GM23338 (cell line): ENCODE results near the gene GPR39. TPM values are rescaled to one million over a fixed set of nuclear protein-coding genes. Genes with fewer than 3 reads are reported as not detected.

Source experiments
- ATAC-seq: fragments of 200-7000 bp; cut with Tn5 transposase; 3 replicates; pipeline ENCODE4 v1.9.1; 2020
- DNase-seq: peaks from one replicate; pipeline ENCODE4 v3.0.0-alpha.2; 2015; ENCODE audit warnings: low spot score
- H2AFZ ChIP-seq: fragments of 200-600 bp; sonication (generic); 2 replicates; pipeline ENCODE4 v1.8.0; 2016; ENCODE audit warnings: antibody characterized with exemption, mild to moderate bottlenecking, moderate library complexity
- H3F3A ChIP-seq: fragments of 200-600 bp; sonication (generic); replicated peaks from 2 replicates; pipeline ENCODE4 v1.8.0; 2017; ENCODE audit warnings: antibody characterized with exemption, mixed run types, low read depth
- H3K27ac ChIP-seq: fragments of 200-600 bp; sonication (generic); 2 replicates; pipeline ENCODE4 v1.6.1; 2016; ENCODE audit warnings: low read depth
- H3K27me3 ChIP-seq: fragments of 200-600 bp; sonication (generic); 2 replicates; pipeline ENCODE4 v1.8.0; 2016; ENCODE audit warnings: mild to moderate bottlenecking, mixed run types, moderate library complexity; ENCODE audit not compliant: insufficient read depth
- H3K36me3 ChIP-seq: fragments of 200-600 bp; sonication (generic); 2 replicates; pipeline ENCODE4 v1.8.0; 2016; ENCODE audit warnings: mild to moderate bottlenecking; ENCODE audit not compliant: insufficient read depth
- H3K4me1 ChIP-seq: fragments of 200-600 bp; sonication (generic); 2 replicates; pipeline ENCODE4 v1.8.0; 2016; ENCODE audit warnings: mild to moderate bottlenecking, moderate library complexity; ENCODE audit not compliant: insufficient read depth
- H3K4me2 ChIP-seq: fragments of 200-600 bp; sonication (generic); 2 replicates; pipeline ENCODE4 v1.7.1; 2017; ENCODE audit warnings: mixed run types
- H3K4me3 ChIP-seq: fragments of 200-600 bp; sonication (generic); 2 replicates; pipeline ENCODE4 v1.6.1; 2016; ENCODE audit warnings: mixed run types
- H3K79me2 ChIP-seq: fragments of 200-600 bp; sonication (generic); replicated peaks from 2 replicates; pipeline ENCODE4 v1.8.0; 2017; ENCODE audit warnings: mild to moderate bottlenecking; ENCODE audit not compliant: insufficient read depth
- H3K9me2 ChIP-seq: fragments of 200-600 bp; sonication (generic); 2 replicates; pipeline ENCODE4 v1.8.0; 2017; ENCODE audit not compliant: insufficient read depth
- H4K20me1 ChIP-seq: fragments of 200-600 bp; sonication (generic); replicated peaks from 2 replicates; pipeline ENCODE4 v1.8.0; 2017; ENCODE audit warnings: mild to moderate bottlenecking; ENCODE audit not compliant: insufficient read depth
- H3K27ac Mint-ChIP-seq: 2 replicates; pipeline ENCODE4 v1.8.0; 2020; ENCODE audit warnings: inconsistent platforms, mild to moderate bottlenecking, moderate library complexity, mixed read lengths
- H3K27me3 Mint-ChIP-seq: 3 replicates; pipeline ENCODE4 v1.8.0; 2022; ENCODE audit warnings: low read depth, mild to moderate bottlenecking, moderate library complexity, mixed read lengths, inconsistent platforms; ENCODE audit not compliant: insufficient read depth, poor library complexity
- H3K36me3 Mint-ChIP-seq: 3 replicates; pipeline ENCODE4 v1.8.0; 2021; ENCODE audit warnings: low read depth, mild to moderate bottlenecking, inconsistent platforms, moderate library complexity, mixed read lengths
- H3K4me1 Mint-ChIP-seq: 3 replicates; pipeline ENCODE4 v1.8.0; 2020; ENCODE audit warnings: mild to moderate bottlenecking, inconsistent platforms, mixed read lengths
- H3K4me3 Mint-ChIP-seq: 3 replicates; pipeline ENCODE4 v1.8.0; 2021; ENCODE audit warnings: moderate library complexity, mild to moderate bottlenecking, inconsistent platforms, mixed read lengths
- H3K9me3 Mint-ChIP-seq: 3 replicates; pipeline ENCODE4 v1.8.0; 2020; ENCODE audit warnings: moderate library complexity, mild to moderate bottlenecking, inconsistent platforms, mixed read lengths
- CREB1 ChIP-seq: fragments of 250-450 bp; sonication (Bioruptor Pico); IDR thresholded peaks from 2 replicates; pipeline ENCODE4 v1.5.0; 2020; ENCODE audit warnings: low read depth, mild to moderate bottlenecking, moderate library complexity
- EZH2 ChIP-seq: fragments of 200-600 bp; sonication (generic); IDR thresholded peaks from one replicate; pipeline ENCODE4 v1.8.0; 2017; ENCODE audit warnings: antibody characterized with exemption, mild to moderate bottlenecking, low read depth; ENCODE audit not compliant: unreplicated experiment
- EZH2phosphoT487 ChIP-seq: fragments of 200-600 bp; sonication (generic); IDR thresholded peaks from one replicate; pipeline ENCODE4 v1.8.1; 2018; ENCODE audit warnings: antibody characterized with exemption; ENCODE audit not compliant: unreplicated experiment
- JUNB ChIP-seq: IDR thresholded peaks from one replicate; pipeline ENCODE4 v1.6.1; 2016; ENCODE audit warnings: antibody characterized with exemption; ENCODE audit not compliant: unreplicated experiment
- NANOG ChIP-seq: IDR thresholded peaks from 2 replicates; pipeline ENCODE4 v1.6.1; 2016; ENCODE audit warnings: antibody characterized with exemption, borderline replicate concordance
- POLR2AphosphoS5 ChIP-seq: IDR thresholded peaks from 2 replicates; pipeline ENCODE4 v1.6.1; 2016; ENCODE audit warnings: antibody characterized with exemption, low read depth
- STAT1 ChIP-seq: IDR thresholded peaks from one replicate; pipeline ENCODE4 v1.6.1; 2016; ENCODE audit warnings: antibody characterized with exemption; ENCODE audit not compliant: unreplicated experiment
- ZNF114 ChIP-seq: fragments of 250-450 bp; sonication (Bioruptor Pico); IDR thresholded peaks from 2 replicates; pipeline ENCODE4 v1.5.0; 2020; ENCODE audit warnings: mild to moderate bottlenecking, moderate library complexity
- ZNF331 ChIP-seq: fragments of 250-450 bp; sonication (Bioruptor Pico); IDR thresholded peaks from 2 replicates; pipeline ENCODE4 v1.5.0; 2020; ENCODE audit warnings: low read depth, mild to moderate bottlenecking, moderate library complexity
- polyA plus RNA-seq: library from polyadenylated mRNA; unstranded; fragments of >200 nt; fragmentation: Nextera tagmentation; extraction: Ambion mirVana; gene quantifications from 2 replicates; pipeline ENCODE4 v1.2.1, GENCODE V29; 2016
- total RNA-seq: library from RNA; depleted of rRNA; stranded (reverse); fragments of >200 nt; shearing (Covaris generic); gene quantifications from 2 replicates; pipeline ENCODE4 v1.2.3, GENCODE V29; 2014
- TF ChIP-seq, protein P1 (sequence below): IDR thresholded peaks from 2 replicates; pipeline ENCODE4 v1.6.1; 2016; ENCODE audit warnings: antibody characterized with exemption
- TF ChIP-seq, protein P2 (sequence below), 2 experiments: fragments of 200-600 bp in 1 of 2; sonication (generic) in 1 of 2; conservative IDR thresholded peaks; 2 replicates each; pipeline versions ENCODE4 v1.5.1 to v1.6.1; 2016 to 2017; ENCODE audit warnings: antibody characterized with exemption in 2 of 2, low read depth in 2 of 2, mild to moderate bottlenecking in 2 of 2, moderate library complexity in 1 of 2
- TF ChIP-seq, protein P3 (sequence below): IDR thresholded peaks from one replicate; pipeline ENCODE4 v1.6.1; 2018; ENCODE audit warnings: antibody characterized with exemption; ENCODE audit not compliant: unreplicated experiment
- TF ChIP-seq, protein P4 (sequence below): fragments of 250-450 bp; sonication (Bioruptor Pico); IDR thresholded peaks from 2 replicates; pipeline ENCODE4 v1.5.0; 2020; ENCODE audit warnings: mild to moderate bottlenecking, moderate library complexity

GPR39 gene
- total and polyA plus RNA-seq, 2 experiments from 2014 or later = 0.55 to 1.9 TPM

DNA sequence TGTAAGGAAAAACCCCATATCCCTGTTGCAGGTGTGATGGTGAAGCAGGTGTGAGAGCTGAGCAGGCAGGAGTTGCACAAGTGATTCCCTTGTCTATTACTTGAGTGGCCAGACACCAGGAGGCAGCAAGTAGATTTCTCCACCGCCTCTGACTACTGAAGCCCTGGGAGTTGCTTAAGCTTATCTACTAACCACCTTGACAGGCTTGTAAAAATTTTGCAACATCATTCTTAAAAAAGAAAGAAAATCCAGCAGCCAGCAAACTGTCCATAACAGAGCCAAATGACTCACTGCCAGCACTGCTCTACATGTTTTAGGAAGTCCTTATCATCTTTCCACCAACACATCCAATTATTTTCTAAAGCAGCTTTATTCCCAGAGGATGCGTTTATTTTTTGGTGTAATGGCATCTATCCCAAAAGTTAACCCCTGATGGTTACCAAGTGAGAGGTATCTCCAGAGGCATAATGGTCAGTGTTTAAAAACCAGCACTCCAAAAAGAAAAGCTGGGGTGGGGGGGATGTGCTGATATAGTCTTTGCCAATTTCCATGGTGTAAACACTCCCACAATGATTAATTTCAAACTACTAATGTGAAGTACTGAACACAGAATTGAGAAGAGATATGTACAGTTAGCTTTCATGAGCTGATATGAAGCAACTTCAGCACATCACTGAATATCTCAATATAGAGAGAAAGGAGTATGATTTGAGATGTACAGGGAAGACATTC lies 16.3 kb upstream of the GPR39 start:
- no peak overlapping the region for H3K4me2 ChIP-seq
- H2AFZ ChIP-seq = no peak overlapping the region
- Mint-ChIP-seq H3K4me1 (no peaks in the 10 kb centered on the region), H3K27ac (no peak overlapping the region), H3K27me3 (peaks cover 4% of the 10 kb centered on the region), H3K4me3 (no peak overlapping the region), H3K9me3 (peaks cover 2% of the 10 kb centered on the region; the same call in 2 of the 3 replicates), H3K36me3 (no peaks in the 10 kb centered on the region; the same call in 2 of the 3 replicates)
- H4K20me1 ChIP-seq = no peaks in the 10 kb centered on the region
- no peaks in the 10 kb centered on the region for H3K79me2 ChIP-seq
- H3K9me2 ChIP-seq = peaks cover 16% of the 10 kb centered on the region
- no peaks in the 10 kb centered on the region for H3K4me1 ChIP-seq
- H3K27ac ChIP-seq = no peak overlapping the region
- ATAC-seq = no peak
- no peaks in the 10 kb centered on the region for H3K27me3 ChIP-seq
- DNase-seq = no peak
- H3F3A ChIP-seq = no peaks in the 10 kb centered on the region
- H3K36me3 ChIP-seq = no peaks in the 10 kb centered on the region
- no peak overlapping the region for H3K4me3 ChIP-seq
- TF ChIP-seq ZNF331 (no peak), CREB1 (no peak), POLR2AphosphoS5 (no peak), JUNB (no peak), ZNF114 (CRISPR knock-in tag) (no peak), STAT1 (no peak), EZH2 (no peak), EZH2phosphoT487 (no peak), NANOG (no peak)
- TF ChIP-seq, protein P1, sequence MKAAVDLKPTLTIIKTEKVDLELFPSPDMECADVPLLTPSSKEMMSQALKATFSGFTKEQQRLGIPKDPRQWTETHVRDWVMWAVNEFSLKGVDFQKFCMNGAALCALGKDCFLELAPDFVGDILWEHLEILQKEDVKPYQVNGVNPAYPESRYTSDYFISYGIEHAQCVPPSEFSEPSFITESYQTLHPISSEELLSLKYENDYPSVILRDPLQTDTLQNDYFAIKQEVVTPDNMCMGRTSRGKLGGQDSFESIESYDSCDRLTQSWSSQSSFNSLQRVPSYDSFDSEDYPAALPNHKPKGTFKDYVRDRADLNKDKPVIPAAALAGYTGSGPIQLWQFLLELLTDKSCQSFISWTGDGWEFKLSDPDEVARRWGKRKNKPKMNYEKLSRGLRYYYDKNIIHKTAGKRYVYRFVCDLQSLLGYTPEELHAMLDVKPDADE = no peak
- TF ChIP-seq, protein P2, sequence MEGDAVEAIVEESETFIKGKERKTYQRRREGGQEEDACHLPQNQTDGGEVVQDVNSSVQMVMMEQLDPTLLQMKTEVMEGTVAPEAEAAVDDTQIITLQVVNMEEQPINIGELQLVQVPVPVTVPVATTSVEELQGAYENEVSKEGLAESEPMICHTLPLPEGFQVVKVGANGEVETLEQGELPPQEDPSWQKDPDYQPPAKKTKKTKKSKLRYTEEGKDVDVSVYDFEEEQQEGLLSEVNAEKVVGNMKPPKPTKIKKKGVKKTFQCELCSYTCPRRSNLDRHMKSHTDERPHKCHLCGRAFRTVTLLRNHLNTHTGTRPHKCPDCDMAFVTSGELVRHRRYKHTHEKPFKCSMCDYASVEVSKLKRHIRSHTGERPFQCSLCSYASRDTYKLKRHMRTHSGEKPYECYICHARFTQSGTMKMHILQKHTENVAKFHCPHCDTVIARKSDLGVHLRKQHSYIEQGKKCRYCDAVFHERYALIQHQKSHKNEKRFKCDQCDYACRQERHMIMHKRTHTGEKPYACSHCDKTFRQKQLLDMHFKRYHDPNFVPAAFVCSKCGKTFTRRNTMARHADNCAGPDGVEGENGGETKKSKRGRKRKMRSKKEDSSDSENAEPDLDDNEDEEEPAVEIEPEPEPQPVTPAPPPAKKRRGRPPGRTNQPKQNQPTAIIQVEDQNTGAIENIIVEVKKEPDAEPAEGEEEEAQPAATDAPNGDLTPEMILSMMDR (conservative IDR thresholded peaks at IDR 0.05; ENCODE audit: low read depth in 2 of 2) = no peak
- TF ChIP-seq, protein P3, sequence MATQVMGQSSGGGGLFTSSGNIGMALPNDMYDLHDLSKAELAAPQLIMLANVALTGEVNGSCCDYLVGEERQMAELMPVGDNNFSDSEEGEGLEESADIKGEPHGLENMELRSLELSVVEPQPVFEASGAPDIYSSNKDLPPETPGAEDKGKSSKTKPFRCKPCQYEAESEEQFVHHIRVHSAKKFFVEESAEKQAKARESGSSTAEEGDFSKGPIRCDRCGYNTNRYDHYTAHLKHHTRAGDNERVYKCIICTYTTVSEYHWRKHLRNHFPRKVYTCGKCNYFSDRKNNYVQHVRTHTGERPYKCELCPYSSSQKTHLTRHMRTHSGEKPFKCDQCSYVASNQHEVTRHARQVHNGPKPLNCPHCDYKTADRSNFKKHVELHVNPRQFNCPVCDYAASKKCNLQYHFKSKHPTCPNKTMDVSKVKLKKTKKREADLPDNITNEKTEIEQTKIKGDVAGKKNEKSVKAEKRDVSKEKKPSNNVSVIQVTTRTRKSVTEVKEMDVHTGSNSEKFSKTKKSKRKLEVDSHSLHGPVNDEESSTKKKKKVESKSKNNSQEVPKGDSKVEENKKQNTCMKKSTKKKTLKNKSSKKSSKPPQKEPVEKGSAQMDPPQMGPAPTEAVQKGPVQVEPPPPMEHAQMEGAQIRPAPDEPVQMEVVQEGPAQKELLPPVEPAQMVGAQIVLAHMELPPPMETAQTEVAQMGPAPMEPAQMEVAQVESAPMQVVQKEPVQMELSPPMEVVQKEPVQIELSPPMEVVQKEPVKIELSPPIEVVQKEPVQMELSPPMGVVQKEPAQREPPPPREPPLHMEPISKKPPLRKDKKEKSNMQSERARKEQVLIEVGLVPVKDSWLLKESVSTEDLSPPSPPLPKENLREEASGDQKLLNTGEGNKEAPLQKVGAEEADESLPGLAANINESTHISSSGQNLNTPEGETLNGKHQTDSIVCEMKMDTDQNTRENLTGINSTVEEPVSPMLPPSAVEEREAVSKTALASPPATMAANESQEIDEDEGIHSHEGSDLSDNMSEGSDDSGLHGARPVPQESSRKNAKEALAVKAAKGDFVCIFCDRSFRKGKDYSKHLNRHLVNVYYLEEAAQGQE = no peak
- TF ChIP-seq, protein P4, sequence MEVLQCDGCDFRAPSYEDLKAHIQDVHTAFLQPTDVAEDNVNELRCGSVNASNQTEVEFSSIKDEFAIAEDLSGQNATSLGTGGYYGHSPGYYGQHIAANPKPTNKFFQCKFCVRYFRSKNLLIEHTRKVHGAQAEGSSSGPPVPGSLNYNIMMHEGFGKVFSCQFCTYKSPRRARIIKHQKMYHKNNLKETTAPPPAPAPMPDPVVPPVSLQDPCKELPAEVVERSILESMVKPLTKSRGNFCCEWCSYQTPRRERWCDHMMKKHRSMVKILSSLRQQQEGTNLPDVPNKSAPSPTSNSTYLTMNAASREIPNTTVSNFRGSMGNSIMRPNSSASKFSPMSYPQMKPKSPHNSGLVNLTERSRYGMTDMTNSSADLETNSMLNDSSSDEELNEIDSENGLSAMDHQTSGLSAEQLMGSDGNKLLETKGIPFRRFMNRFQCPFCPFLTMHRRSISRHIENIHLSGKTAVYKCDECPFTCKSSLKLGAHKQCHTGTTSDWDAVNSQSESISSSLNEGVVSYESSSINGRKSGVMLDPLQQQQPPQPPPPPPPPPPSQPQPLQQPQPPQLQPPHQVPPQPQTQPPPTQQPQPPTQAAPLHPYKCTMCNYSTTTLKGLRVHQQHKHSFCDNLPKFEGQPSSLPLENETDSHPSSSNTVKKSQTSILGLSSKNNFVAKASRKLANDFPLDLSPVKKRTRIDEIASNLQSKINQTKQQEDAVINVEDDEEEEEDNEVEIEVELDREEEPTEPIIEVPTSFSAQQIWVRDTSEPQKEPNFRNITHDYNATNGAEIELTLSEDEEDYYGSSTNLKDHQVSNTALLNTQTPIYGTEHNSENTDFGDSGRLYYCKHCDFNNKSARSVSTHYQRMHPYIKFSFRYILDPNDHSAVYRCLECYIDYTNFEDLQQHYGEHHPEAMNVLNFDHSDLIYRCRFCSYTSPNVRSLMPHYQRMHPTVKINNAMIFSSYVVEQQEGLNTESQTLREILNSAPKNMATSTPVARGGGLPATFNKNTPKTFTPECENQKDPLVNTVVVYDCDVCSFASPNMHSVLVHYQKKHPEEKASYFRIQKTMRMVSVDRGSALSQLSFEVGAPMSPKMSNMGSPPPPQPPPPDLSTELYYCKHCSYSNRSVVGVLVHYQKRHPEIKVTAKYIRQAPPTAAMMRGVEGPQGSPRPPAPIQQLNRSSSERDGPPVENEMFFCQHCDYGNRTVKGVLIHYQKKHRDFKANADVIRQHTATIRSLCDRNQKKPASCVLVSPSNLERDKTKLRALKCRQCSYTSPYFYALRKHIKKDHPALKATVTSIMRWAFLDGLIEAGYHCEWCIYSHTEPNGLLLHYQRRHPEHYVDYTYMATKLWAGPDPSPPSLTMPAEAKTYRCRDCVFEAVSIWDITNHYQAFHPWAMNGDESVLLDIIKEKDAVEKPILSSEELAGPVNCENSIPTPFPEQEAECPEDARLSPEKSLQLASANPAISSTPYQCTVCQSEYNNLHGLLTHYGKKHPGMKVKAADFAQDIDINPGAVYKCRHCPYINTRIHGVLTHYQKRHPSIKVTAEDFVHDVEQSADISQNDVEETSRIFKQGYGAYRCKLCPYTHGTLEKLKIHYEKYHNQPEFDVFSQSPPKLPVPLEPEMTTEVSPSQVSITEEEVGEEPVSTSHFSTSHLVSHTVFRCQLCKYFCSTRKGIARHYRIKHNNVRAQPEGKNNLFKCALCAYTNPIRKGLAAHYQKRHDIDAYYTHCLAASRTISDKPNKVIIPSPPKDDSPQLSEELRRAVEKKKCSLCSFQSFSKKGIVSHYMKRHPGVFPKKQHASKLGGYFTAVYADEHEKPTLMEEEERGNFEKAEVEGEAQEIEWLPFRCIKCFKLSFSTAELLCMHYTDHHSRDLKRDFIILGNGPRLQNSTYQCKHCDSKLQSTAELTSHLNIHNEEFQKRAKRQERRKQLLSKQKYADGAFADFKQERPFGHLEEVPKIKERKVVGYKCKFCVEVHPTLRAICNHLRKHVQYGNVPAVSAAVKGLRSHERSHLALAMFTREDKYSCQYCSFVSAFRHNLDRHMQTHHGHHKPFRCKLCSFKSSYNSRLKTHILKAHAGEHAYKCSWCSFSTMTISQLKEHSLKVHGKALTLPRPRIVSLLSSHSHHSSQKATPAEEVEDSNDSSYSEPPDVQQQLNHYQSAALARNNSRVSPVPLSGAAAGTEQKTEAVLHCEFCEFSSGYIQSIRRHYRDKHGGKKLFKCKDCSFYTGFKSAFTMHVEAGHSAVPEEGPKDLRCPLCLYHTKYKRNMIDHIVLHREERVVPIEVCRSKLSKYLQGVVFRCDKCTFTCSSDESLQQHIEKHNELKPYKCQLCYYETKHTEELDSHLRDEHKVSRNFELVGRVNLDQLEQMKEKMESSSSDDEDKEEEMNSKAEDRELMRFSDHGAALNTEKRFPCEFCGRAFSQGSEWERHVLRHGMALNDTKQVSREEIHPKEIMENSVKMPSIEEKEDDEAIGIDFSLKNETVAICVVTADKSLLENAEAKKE (CRISPR knock-in tag) = no peak
